Measurements from ENCODE around the gene VWA8. TPM values are rescaled to one million over a fixed set of nuclear protein-coding genes. Genes with fewer than 3 reads are reported as not detected.

The VWA8 gene
- polyA plus RNA-seq, 3 donors, result 2.0 to 4.4 (median 3.4) TPM

DNA sequence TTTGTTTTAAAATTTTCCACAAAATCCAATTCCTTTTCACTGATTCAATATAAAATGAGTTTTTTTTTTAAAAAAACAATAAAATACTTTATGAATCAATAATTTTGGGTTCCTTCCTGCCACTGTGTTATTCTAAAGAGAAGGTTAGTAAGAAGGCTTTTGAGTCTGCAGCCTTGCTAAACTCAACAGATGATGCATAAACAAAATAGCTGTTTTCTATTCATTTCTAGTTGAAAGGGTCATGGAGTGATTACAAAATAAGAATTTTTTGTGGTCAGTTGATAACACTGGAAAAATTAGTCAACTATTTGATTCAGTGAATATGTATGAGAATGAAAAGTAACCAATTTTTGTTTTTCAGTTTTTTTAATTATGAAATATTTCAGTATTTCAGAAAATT, 169.9 kb downstream of the VWA8 start:
- H3K27me3 Mint-ChIP-seq (ENCODE audit: low read depth in 3 of 3), result no peaks in the 10 kb centered on the region
- Histone ChIP-seq H3K36me3 (replicated peaks in 1 of 2; ENCODE audit: control insufficient read depth in 1 of 2, insufficient read depth in 2 of 2, low read length in 2 of 2) (no peaks in the 10 kb centered on the region), H3K27me3 (ENCODE audit: control insufficient read depth in 2 of 2, insufficient read depth in 2 of 2, low read length in 2 of 2) (no peaks in the 10 kb centered on the region), H4K20me1 (ENCODE audit: insufficient read depth, low read length) (no peaks in the 10 kb centered on the region), H3K4me3 (replicated peaks in 1 of 3; ENCODE audit: low read depth in 2 of 3, low read length in 3 of 3) (no peak overlapping the region), H3K4me2 (replicated peaks; ENCODE audit: extremely low read depth, low read length, poor library complexity, severe bottlenecking) (no peak overlapping the region), H3K4me1 (ENCODE audit: control insufficient read depth in 1 of 2, insufficient read depth in 2 of 2, low read length in 2 of 2) (no peaks in the 10 kb centered on the region), H3K9ac (ENCODE audit: insufficient read depth, low read length, poor library complexity, severe bottlenecking) (no peak overlapping the region), H2AFZ (ENCODE audit: insufficient read depth, low read depth, low read length, poor library complexity, severe bottlenecking) (no peak overlapping the region), H3K27ac (ENCODE audit: low read depth in 1 of 2, low read length in 2 of 2) (no peak overlapping the region), H3K9me3 (replicated peaks in 1 of 2; ENCODE audit: control insufficient read depth in 1 of 2, insufficient read depth in 1 of 2, low read length in 2 of 2) (no peaks in the 10 kb centered on the region), H3K79me2 (ENCODE audit: insufficient read depth, low read length) (no peaks in the 10 kb centered on the region)
- intact Hi-C loops (cut with micrococcal nuclease), result no loop called here
- no peak overlapping the region for H3K27ac Mint-ChIP-seq
- no peak for DNase-seq
- no peak overlapping the region for H3K4me3 Mint-ChIP-seq
- H3K4me1 Mint-ChIP-seq, result no peaks in the 10 kb centered on the region
- TF ChIP-seq CTCF (IDR thresholded peaks at IDR 0.05), result no peak
- H3K9me3 Mint-ChIP-seq, result peaks cover 0 to 3% (median 0%) of the 10 kb centered on the region in 7 donors
- H3K36me3 Mint-ChIP-seq, result peaks cover 17% of the 10 kb centered on the region in 2 donors

- Mint-ChIP-seq H3K27me3 (ENCODE audit: low read depth in 3 of 3) (no peaks in the 10 kb centered on the region), H3K4me1 (no peaks in the 10 kb centered on the region), H3K4me3 (no peak overlapping the region), H3K9me3 (no peaks in the 10 kb centered on the region), H3K36me3 (peaks cover 5 to 6% of the 10 kb centered on the region in 2 donors), H3K27ac (peak overlapping the region in 1 of 7 donors; percentile 20)
- Histone ChIP-seq H3K4me3 (replicated peaks in 1 of 3; ENCODE audit: low read depth in 2 of 3, low read length in 3 of 3) (no peak overlapping the region), H3K9ac (ENCODE audit: insufficient read depth, low read length, poor library complexity, severe bottlenecking) (no peak overlapping the region), H3K9me3 (replicated peaks in 1 of 2; ENCODE audit: control insufficient read depth in 1 of 2, insufficient read depth in 1 of 2, low read length in 2 of 2) (no peaks in the 10 kb centered on the region), H3K4me2 (replicated peaks; ENCODE audit: extremely low read depth, low read length, poor library complexity, severe bottlenecking) (no peak overlapping the region), H4K20me1 (ENCODE audit: insufficient read depth, low read length) (no peaks in the 10 kb centered on the region), H3K27me3 (ENCODE audit: control insufficient read depth in 2 of 2, insufficient read depth in 2 of 2, low read length in 2 of 2) (no peaks in the 10 kb centered on the region), H2AFZ (ENCODE audit: insufficient read depth, low read depth, low read length, poor library complexity, severe bottlenecking) (no peak overlapping the region), H3K36me3 (replicated peaks in 1 of 2; ENCODE audit: control insufficient read depth in 1 of 2, insufficient read depth in 2 of 2, low read length in 2 of 2) (no peaks in the 10 kb centered on the region), H3K27ac (ENCODE audit: low read depth in 1 of 2, low read length in 2 of 2) (no peak overlapping the region), H3K79me2 (ENCODE audit: insufficient read depth, low read length) (no peaks in the 10 kb centered on the region), H3K4me1 (ENCODE audit: control insufficient read depth in 1 of 2, insufficient read depth in 2 of 2, low read length in 2 of 2) (no peaks in the 10 kb centered on the region)
- 8% methylated on average over 4 of the region's 4 CpGs for WGBS (ENCODE audit: insufficient coverage)
- DNase-seq, result no peak
- intact Hi-C loops (cut with micrococcal nuclease), result no loop called here
- TF ChIP-seq CTCF (IDR thresholded peaks at IDR 0.05), result no peak
Observed at GRCh38 chr13:41788552-41788951, 172.4 kb downstream of the VWA8 start.
